KMS-11 (cell line): Measurements from ENCODE around the gene FOXO3.

Experiments used
- H2AFZ ChIP-seq: fragments of 200-600 bp; sonication (generic); 2 replicates; pipeline ENCODE4 v1.6.1; 2016; ENCODE audit warnings: antibody characterized with exemption, mixed run types, low read depth
- H3K27ac ChIP-seq: fragments of 200-600 bp; sonication (generic); 2 replicates; pipeline ENCODE4 v1.6.1; 2016; ENCODE audit warnings: mild to moderate bottlenecking, mixed run types
- H3K27me3 ChIP-seq: fragments of 200-600 bp; sonication (generic); 2 replicates; pipeline ENCODE4 v1.6.1; 2017; ENCODE audit warnings: mild to moderate bottlenecking, low read depth, mixed run types, moderate library complexity; ENCODE audit not compliant: insufficient read depth
- H3K36me3 ChIP-seq: fragments of 200-600 bp; sonication (generic); 2 replicates; pipeline ENCODE4 v1.6.1; 2017; ENCODE audit warnings: mild to moderate bottlenecking, mixed run types; ENCODE audit not compliant: insufficient read depth
- H3K4me1 ChIP-seq: fragments of 200-600 bp; sonication (generic); 2 replicates; pipeline ENCODE4 v1.6.1; 2016; ENCODE audit warnings: mild to moderate bottlenecking, low read depth, mixed run types; ENCODE audit not compliant: poor library complexity, severe bottlenecking
- H3K4me2 ChIP-seq: fragments of 200-600 bp; sonication (generic); 2 replicates; pipeline ENCODE4 v1.7.0; 2016; ENCODE audit warnings: mild to moderate bottlenecking, mixed run types
- H3K4me3 ChIP-seq: fragments of 200-600 bp; sonication (generic); IDR thresholded peaks from 2 replicates; pipeline ENCODE4 v1.6.1; 2017; ENCODE audit warnings: low read depth, low read length, mixed read lengths; ENCODE audit not compliant: insufficient read depth
- H3K79me2 ChIP-seq: fragments of 200-600 bp; sonication (generic); 2 replicates; pipeline ENCODE4 v1.6.1; 2016; ENCODE audit warnings: low read depth, mixed run types; ENCODE audit not compliant: insufficient read depth
- H3K9ac ChIP-seq: fragments of 200-600 bp; sonication (generic); 2 replicates; pipeline ENCODE4 v1.6.1; 2016; ENCODE audit warnings: mild to moderate bottlenecking, mixed run types
- H4K20me1 ChIP-seq: fragments of 200-600 bp; sonication (generic); 2 replicates; pipeline ENCODE4 v1.6.1; 2016; ENCODE audit warnings: mild to moderate bottlenecking, mixed run types; ENCODE audit not compliant: insufficient read depth
- TF ChIP-seq, protein P1 (sequence below): fragments of 200-600 bp; sonication (generic); conservative IDR thresholded peaks from 2 replicates; pipeline ENCODE4 v1.6.1; 2017; ENCODE audit warnings: low read depth, mild to moderate bottlenecking, antibody characterized with exemption, low read length, moderate library complexity, mixed read lengths

FOXO3 gene

DNA sequence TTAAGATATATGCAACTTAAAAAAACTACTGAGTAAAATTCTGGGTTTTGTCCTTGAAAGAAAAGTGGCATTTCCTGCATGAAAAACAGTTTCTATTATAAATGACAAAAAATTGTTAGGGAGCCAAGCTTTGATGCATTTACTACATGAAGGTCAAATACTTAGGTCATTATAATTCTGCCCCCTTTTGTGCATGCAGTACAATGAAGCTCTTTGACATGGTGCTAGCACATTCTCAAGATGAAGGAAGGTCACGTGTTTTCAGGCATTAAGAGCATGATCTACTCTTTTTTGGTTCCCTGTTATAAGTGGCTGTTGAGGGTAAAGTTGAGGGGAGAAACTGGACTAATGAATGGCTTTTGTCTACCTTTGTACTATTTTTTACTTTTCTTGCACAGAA, 72.7 kb downstream of the FOXO3 start:
- no peak overlapping the region for H3K4me2 ChIP-seq
- peaks cover 36% of the 10 kb centered on the region for H4K20me1 ChIP-seq
- H3K27ac ChIP-seq = no peak overlapping the region
- H2AFZ ChIP-seq = no peak overlapping the region
- TF ChIP-seq, protein P1, sequence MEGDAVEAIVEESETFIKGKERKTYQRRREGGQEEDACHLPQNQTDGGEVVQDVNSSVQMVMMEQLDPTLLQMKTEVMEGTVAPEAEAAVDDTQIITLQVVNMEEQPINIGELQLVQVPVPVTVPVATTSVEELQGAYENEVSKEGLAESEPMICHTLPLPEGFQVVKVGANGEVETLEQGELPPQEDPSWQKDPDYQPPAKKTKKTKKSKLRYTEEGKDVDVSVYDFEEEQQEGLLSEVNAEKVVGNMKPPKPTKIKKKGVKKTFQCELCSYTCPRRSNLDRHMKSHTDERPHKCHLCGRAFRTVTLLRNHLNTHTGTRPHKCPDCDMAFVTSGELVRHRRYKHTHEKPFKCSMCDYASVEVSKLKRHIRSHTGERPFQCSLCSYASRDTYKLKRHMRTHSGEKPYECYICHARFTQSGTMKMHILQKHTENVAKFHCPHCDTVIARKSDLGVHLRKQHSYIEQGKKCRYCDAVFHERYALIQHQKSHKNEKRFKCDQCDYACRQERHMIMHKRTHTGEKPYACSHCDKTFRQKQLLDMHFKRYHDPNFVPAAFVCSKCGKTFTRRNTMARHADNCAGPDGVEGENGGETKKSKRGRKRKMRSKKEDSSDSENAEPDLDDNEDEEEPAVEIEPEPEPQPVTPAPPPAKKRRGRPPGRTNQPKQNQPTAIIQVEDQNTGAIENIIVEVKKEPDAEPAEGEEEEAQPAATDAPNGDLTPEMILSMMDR = no peak
- no peaks in the 10 kb centered on the region for H3K36me3 ChIP-seq
- H3K4me3 ChIP-seq = no peak overlapping the region
- H3K4me1 ChIP-seq = peaks cover 99% of the 10 kb centered on the region
- H3K27me3 ChIP-seq = no peaks in the 10 kb centered on the region
- peaks cover 99% of the 10 kb centered on the region for H3K79me2 ChIP-seq
- H3K9ac ChIP-seq = no peak overlapping the region

DNA sequence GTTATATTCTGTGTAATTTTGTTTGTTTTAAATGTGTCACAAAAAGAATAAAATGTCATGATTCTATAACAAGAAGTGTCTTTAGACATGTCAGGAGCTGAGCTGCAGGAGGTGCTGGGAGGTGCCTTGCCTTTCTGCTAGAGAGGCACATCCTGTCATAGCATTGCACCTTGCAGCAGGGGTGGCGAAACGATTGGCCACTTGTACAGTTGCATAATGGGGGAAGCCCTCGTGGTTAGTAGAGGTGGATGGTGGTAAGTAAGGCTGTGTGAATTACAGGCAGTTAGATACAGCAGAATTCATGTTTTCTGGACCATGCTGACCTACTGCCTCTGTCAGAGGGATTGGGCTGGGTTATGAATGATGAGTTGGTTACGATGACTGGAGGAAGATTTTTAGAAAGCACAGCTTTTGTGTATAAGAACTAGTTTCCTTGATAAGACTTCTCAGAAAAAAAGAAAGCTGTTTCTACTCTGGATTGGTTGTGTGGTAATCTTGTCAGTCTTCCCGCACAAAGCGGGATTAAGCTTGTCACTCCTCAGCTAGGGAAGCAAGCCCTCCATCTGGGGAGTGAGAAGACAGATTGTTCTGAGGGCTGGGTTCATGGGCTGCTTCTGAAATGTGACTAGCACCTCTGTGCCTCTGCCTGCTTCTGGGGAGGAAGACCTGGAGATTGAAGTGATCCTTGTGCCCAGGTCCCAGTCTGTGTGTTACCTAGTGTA, 74.9 kb downstream of the FOXO3 start:
- no peak overlapping the region for H3K4me3 ChIP-seq

DNA sequence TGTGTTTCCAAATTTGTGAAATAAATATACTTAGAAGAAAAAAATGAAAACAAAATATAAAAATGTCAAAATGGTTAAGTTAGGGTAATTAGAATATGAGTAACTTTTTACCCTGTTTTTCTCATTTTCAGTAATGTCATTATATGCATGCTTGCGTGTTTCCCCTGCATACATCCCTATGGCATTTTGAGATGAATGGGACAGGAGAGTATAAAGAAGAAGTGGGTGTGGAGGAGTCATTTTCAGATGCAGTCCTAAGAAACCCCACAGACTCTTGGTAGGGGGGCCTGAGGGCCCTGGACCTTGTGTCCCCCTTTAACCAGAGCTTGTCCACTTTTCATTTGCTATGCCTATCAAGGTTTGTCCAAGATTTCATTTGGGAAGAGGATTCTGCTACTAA, 77.2 kb downstream of the FOXO3 start:
- Histone ChIP-seq H4K20me1 (peaks cover 35% of the 10 kb centered on the region), H3K79me2 (peaks cover 99% of the 10 kb centered on the region)
- TF ChIP-seq, protein P1 = no peak

More for the DNA sequence above, 74.9 kb downstream of the FOXO3 start:
- Histone ChIP-seq H3K79me2 (peaks cover 99% of the 10 kb centered on the region), H3K9ac (no peak overlapping the region), H3K36me3 (no peaks in the 10 kb centered on the region), H3K4me1 (peaks cover 99% of the 10 kb centered on the region), H4K20me1 (peaks cover 44% of the 10 kb centered on the region), H3K27ac (no peak overlapping the region), H3K27me3 (no peaks in the 10 kb centered on the region), H3K4me2 (no peak overlapping the region), H2AFZ (no peak overlapping the region)
- TF ChIP-seq, protein P1 = no peak

DNA sequence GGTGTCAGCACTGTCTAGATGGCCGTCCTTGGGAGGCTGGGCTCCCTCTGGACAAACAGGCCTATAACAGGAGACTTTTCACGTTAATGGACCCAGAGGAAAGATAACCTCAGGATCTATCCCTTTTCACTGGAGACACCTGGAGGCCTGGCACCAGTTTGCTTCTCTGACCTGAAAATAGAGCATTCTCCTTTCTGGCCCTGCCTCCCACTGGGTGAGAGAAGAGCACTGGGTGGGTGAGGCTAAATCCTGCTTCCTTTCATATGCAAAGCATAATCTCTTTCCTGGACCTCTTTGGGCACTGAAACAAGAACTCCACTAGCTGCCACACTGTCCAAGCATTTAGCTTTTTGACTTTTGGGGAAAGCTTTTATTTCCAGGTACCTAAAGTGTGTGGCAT, 78.3 kb downstream of the FOXO3 start:
- Histone ChIP-seq H3K4me1 (peaks cover 89% of the 10 kb centered on the region), H3K4me2 (no peak overlapping the region)
- TF ChIP-seq, protein P1 = no peak

More for the DNA sequence above, 77.2 kb downstream of the FOXO3 start:
- H3K4me2 ChIP-seq = no peak overlapping the region
- H3K4me3 ChIP-seq = no peak overlapping the region
- peaks cover 90% of the 10 kb centered on the region for H3K4me1 ChIP-seq
- no peak overlapping the region for H2AFZ ChIP-seq
- H3K9ac ChIP-seq = no peak overlapping the region
- no peaks in the 10 kb centered on the region for H3K27me3 ChIP-seq
- no peak overlapping the region for H3K27ac ChIP-seq
- H3K36me3 ChIP-seq = no peaks in the 10 kb centered on the region

More for the DNA sequence above, 78.3 kb downstream of the FOXO3 start:
- Histone ChIP-seq H3K27me3 (no peaks in the 10 kb centered on the region), H4K20me1 (peaks cover 33% of the 10 kb centered on the region), H3K36me3 (no peaks in the 10 kb centered on the region), H3K9ac (no peak overlapping the region), H3K79me2 (peaks cover 99% of the 10 kb centered on the region), H2AFZ (no peak overlapping the region), H3K4me3 (no peak overlapping the region), H3K27ac (peak overlapping the region; percentile 18; the same call in 1 of the 2 replicates)
